ENCODE measurements around the gene AP1G2.

DNA sequence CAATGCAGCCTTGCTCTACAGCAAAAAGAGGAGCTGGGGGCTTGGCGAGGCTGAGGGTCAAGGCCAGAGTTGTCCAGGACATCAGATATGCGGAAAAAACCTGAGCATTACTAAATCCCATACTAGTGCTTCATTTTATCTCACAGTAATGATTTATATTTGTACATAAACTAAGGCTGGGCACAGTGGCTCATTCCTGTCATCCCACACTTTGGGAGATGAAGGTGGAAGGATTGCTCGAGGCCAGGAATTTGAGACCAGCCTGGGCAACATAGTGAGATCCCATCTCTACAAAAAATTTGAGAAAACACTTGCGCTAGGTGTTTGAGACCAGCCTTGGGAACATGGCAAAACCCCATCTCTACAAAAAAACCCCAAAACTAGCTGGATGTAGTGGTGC lies 22.6 kb upstream of the AP1G2 start:
- TF ChIP-seq CEBPB (IDR thresholded peaks at IDR 0.05) (no peak), RAD21 (IDR thresholded peaks at IDR 0.05; ENCODE audit: low read depth) (no peak), EP300 (IDR thresholded peaks at IDR 0.05; ENCODE audit: borderline replicate concordance) (no peak), NFIC (IDR thresholded peaks at IDR 0.05) (no peak), CREB1 (IDR thresholded peaks at IDR 0.05; ENCODE audit: low read depth) (no peak)

Measured in Ishikawa (cell line).